GM18867 (cell line): ENCODE data around the gene DOCK7.
"Not testable (repeated sequence)": the region's sequence is repeated elsewhere in the genome, so short reads cannot be mapped to it uniquely, and the experiment has no call there.

Experiments used
- ATAC-seq: cut with Tn5 transposase; IDR thresholded peaks from one replicate; pipeline ENCODE4 v1.9.1; 2021; ENCODE audit warnings: mild to moderate bottlenecking, moderate library complexity; ENCODE audit not compliant: unreplicated experiment

DOCK7 gene

GRCh38 chr1:62536865-62537264 is 151.3 kb downstream of the DOCK7 start:
- no peak for ATAC-seq

- no peak for ATAC-seq
Measured at GRCh38 chr1:62530516-62531154, 157.6 kb downstream of the DOCK7 start.

- ATAC-seq = no peak
Measured at GRCh38 chr1:62529227-62529626, 159.0 kb downstream of the DOCK7 start.

GRCh38 chr1:62528015-62528414 is 160.2 kb downstream of the DOCK7 start:
- no peak for ATAC-seq

- not testable (repeated sequence) for ATAC-seq
Measured at GRCh38 chr1:62527346-62527745, 160.8 kb downstream of the DOCK7 start.

- no peak for ATAC-seq
Measured at GRCh38 chr1:62523860-62524259, 164.3 kb downstream of the DOCK7 start.

GRCh38 chr1:62516600-62516999 is 171.6 kb downstream of the DOCK7 start:
- ATAC-seq = no peak

- ATAC-seq = no peak
Measured at GRCh38 chr1:62514746-62515423, 173.3 kb downstream of the DOCK7 start.

GRCh38 chr1:62513013-62513412 is 175.2 kb downstream of the DOCK7 start:
- no peak for ATAC-seq

- no peak for ATAC-seq
Measured at GRCh38 chr1:62509028-62509427, 179.2 kb downstream of the DOCK7 start.

- no peak for ATAC-seq
Measured at GRCh38 chr1:62508187-62508758, 179.9 kb downstream of the DOCK7 start.

GRCh38 chr1:62500210-62500609 is 188.0 kb downstream of the DOCK7 start:
- ATAC-seq = no peak

- no peak for ATAC-seq
Measured at GRCh38 chr1:62494137-62494536, 194.0 kb downstream of the DOCK7 start.

GRCh38 chr1:62493656-62494055 is 194.5 kb downstream of the DOCK7 start:
- no peak for ATAC-seq

- no peak for ATAC-seq
Measured at GRCh38 chr1:62492521-62492920, 195.7 kb downstream of the DOCK7 start.

GRCh38 chr1:62487956-62488355 is 200.2 kb downstream of the DOCK7 start:
- ATAC-seq = no peak

GRCh38 chr1:62484824-62485468 is 203.2 kb downstream of the DOCK7 start:
- peak; percentile 44 for ATAC-seq

GRCh38 chr1:62481681-62482080 is 206.5 kb downstream of the DOCK7 start:
- no peak for ATAC-seq

- no peak for ATAC-seq
Measured at GRCh38 chr1:62476525-62477219, 211.5 kb downstream of the DOCK7 start.

- ATAC-seq = no peak
Measured at GRCh38 chr1:62467092-62467491, 221.1 kb downstream of the DOCK7 start.

GRCh38 chr1:62462370-62462769 is 225.8 kb downstream of the DOCK7 start:
- no peak for ATAC-seq
